K562 (cell line): Measurements from ENCODE around the gene PYM1. TPM values are rescaled to one million over a fixed set of nuclear protein-coding genes. Genes with fewer than 3 reads are reported as not detected.

Source experiments
- C11orf30 ChIP-seq: fragments of 450-650 bp; IDR thresholded peaks from 2 replicates; pipeline ENCODE4 v1.6.1; 2016; ENCODE audit warnings: low read depth, mild to moderate bottlenecking
- CREBBP ChIP-seq: IDR thresholded peaks from one replicate; pipeline ENCODE4 v1.6.1; 2012; ENCODE audit warnings: low read depth, mild to moderate bottlenecking, control low read depth, inconsistent platforms, low read length
- HLTF ChIP-seq: fragments of 450-650 bp; IDR thresholded peaks from 2 replicates; pipeline ENCODE4 v1.6.1; 2016
- KAT8 ChIP-seq: fragments of 450-650 bp; IDR thresholded peaks from 2 replicates; pipeline ENCODE4 v1.6.1; 2016; ENCODE audit warnings: low read depth, mild to moderate bottlenecking
- MBD2 ChIP-seq: sonication (generic); IDR thresholded peaks from 2 replicates; pipeline ENCODE4 v1.6.1; 2016; ENCODE audit warnings: low read depth, borderline replicate concordance
- PCBP2 ChIP-seq: fragments of 200-400 bp; formaldehyde crosslinking; IDR thresholded peaks from 2 replicates; pipeline ENCODE4 v1.6.1; 2018; ENCODE audit warnings: low read length, low read depth, mild to moderate bottlenecking, moderate library complexity; ENCODE audit not compliant: poor library complexity, severe bottlenecking
- RBM15 ChIP-seq: fragments of 200-400 bp; formaldehyde crosslinking; IDR thresholded peaks from 2 replicates; pipeline ENCODE4 v1.6.1; 2018; ENCODE audit warnings: mild to moderate bottlenecking, low read length, moderate library complexity; ENCODE audit not compliant: insufficient read depth
- SUPT5H ChIP-seq: fragments of 450-650 bp; IDR thresholded peaks from 2 replicates; pipeline ENCODE4 v1.6.1; 2016
- TAF15 ChIP-seq: fragments of 200-400 bp; formaldehyde crosslinking; IDR thresholded peaks from 2 replicates; pipeline ENCODE4 v1.6.1; 2017; ENCODE audit warnings: mild to moderate bottlenecking, low read depth, low read length, moderate library complexity
- XRCC5 ChIP-seq: fragments of 200-400 bp; formaldehyde crosslinking; IDR thresholded peaks from 2 replicates; pipeline ENCODE4 v1.6.1; 2017; ENCODE audit warnings: low read depth, mild to moderate bottlenecking, low read length
- ZBTB8A ChIP-seq: fragments of 450-650 bp; IDR thresholded peaks from 2 replicates; pipeline ENCODE4 v1.6.1; 2018; ENCODE audit warnings: mild to moderate bottlenecking, moderate library complexity; ENCODE audit not compliant: partially characterized antibody
- polyA plus RNA-seq, 8 experiments: library from polyadenylated mRNA; depleted of rRNA in 4 of 8; stranded (reverse) in 5 of 8; unstranded in 3 of 8; fragments of >200 nt; fragmentation: Nextera tagmentation in 2 of 8; fragmentation: Illumina TruSeq in 1 of 8; extraction: Ambion mirVana in 2 of 8; extraction: Trizol in 1 of 8; gene quantifications; 2 replicates each; pipeline versions ENCODE4 v1.2.1 to v1.2.3, GENCODE V29; 2011 to 2014; ENCODE audit warnings: inconsistent platforms in 1 of 8, missing spikeins in 1 of 8
- total RNA-seq, 7 experiments: library from RNA; depleted of rRNA in 6 of 7; stranded (reverse); fragments of >200 nt in 6 of 7; fragmentation: Illumina TruSeq in 2 of 7; extraction: Trizol in 2 of 7; gene quantifications; 2 replicates each; pipeline versions ENCODE4 v1.2.1 to v1.2.3, GENCODE V29; 2011 to 2021; ENCODE audit warnings: low replicate concordance in 1 of 7
- TF ChIP-seq, protein P1 (sequence below): fragments of 250-450 bp; sonication (Bioruptor Pico); IDR thresholded peaks from 2 replicates; pipeline ENCODE4 v1.6.1; 2021; ENCODE audit warnings: mild to moderate bottlenecking
- TF ChIP-seq, protein P2 (sequence below): sonication (generic); formaldehyde crosslinking; IDR thresholded peaks from 2 replicates; pipeline ENCODE4 v1.8.1; 2023; ENCODE audit warnings: mild to moderate bottlenecking, missing genetic modification reagents
- TF ChIP-seq, protein P3 (sequence below): fragments of 250-450 bp; sonication (Bioruptor Pico); IDR thresholded peaks from 2 replicates; pipeline ENCODE4 v1.8.0; 2022; ENCODE audit warnings: inconsistent platforms, mild to moderate bottlenecking, moderate library complexity, borderline replicate concordance
- TF ChIP-seq, protein P4 (sequence below), 2 experiments: fragments of 450-650 bp; IDR thresholded peaks; 2 replicates each; pipeline ENCODE4 v1.6.1; 2016; ENCODE audit warnings: mild to moderate bottlenecking in 2 of 2, borderline replicate concordance in 1 of 2, low read depth in 1 of 2, moderate library complexity in 1 of 2

PYM1 gene
- total and polyA plus RNA-seq, 9 of the 15 experiments (the other 6 are each of a cell fraction or from before 2014, with no cell fraction given): 29.0 to 51.3 (median 34.1) TPM

DNA sequence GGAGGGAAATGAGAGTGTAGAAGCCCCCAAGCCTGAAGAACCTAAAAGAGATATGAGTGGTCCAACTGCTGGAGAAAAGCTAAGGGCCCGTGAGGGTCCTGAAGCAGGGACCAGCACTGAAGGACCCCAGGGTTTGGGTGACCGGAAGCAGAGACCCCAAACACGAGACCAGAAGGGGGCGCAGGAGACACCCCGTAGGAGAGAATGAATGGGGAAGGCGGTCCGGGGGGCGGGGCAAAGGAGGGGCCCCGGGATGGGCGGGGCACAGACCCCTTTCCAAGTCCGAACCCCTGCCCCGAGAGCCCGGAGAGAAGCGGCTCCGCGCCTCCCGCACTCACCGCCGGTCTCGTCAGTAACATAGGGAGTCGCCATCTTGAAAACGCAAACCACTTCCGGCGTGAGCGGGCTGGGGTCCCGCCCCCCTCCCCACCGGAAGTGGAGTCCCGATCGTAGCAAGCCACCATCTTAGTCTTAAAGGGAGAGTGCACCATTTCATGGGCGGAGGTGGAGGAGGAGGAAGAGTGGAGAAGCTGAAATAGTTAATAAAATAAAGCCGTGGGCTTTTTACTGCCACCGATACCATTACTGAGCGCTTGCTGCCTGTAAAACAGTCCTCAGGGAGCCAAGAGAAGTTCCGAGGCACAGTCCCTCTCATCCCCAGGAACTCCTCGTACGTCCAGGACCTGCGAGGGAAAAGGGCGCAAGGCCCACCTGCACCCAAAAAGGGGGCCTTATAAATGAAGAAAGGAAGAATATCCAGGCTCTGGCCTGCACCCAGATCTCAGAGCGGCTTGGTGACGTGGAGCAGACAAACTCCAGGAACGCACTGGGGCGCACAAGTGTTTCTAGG is 731 bp downstream of the PYM1 start (continued):
- TF ChIP-seq TAF15 (no peak), CREBBP (no peak), PCBP2 (no peak), RBM15 (no peak), SUPT5H (no peak; the same call in 1 of the 2 replicates), MBD2 (0 out of 2 replicates have a peak, but pooled peaks have one; percentile 9), ZBTB8A (no peak), C11orf30 (peak; percentile 68), HLTF (peak; percentile 94), XRCC5 (no peak; the same call in none of the 2 replicates), KAT8 (0 out of 2 replicates have a peak, but pooled peaks have one; percentile 31)
- TF ChIP-seq, protein P1, sequence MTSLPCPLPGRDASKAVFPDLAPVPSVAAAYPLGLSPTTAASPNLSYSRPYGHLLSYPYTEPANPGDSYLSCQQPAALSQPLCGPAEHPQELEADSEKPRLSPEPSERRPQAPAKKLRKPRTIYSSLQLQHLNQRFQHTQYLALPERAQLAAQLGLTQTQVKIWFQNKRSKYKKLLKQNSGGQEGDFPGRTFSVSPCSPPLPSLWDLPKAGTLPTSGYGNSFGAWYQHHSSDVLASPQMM (CRISPR knock-in tag): no peak
- TF ChIP-seq, protein P2, sequence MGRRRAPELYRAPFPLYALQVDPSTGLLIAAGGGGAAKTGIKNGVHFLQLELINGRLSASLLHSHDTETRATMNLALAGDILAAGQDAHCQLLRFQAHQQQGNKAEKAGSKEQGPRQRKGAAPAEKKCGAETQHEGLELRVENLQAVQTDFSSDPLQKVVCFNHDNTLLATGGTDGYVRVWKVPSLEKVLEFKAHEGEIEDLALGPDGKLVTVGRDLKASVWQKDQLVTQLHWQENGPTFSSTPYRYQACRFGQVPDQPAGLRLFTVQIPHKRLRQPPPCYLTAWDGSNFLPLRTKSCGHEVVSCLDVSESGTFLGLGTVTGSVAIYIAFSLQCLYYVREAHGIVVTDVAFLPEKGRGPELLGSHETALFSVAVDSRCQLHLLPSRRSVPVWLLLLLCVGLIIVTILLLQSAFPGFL (CRISPR knock-in tag): no peak
- TF ChIP-seq, protein P3, sequence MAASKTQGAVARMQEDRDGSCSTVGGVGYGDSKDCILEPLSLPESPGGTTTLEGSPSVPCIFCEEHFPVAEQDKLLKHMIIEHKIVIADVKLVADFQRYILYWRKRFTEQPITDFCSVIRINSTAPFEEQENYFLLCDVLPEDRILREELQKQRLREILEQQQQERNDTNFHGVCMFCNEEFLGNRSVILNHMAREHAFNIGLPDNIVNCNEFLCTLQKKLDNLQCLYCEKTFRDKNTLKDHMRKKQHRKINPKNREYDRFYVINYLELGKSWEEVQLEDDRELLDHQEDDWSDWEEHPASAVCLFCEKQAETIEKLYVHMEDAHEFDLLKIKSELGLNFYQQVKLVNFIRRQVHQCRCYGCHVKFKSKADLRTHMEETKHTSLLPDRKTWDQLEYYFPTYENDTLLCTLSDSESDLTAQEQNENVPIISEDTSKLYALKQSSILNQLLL (CRISPR knock-in tag): no peak
- TF ChIP-seq, protein P4, sequence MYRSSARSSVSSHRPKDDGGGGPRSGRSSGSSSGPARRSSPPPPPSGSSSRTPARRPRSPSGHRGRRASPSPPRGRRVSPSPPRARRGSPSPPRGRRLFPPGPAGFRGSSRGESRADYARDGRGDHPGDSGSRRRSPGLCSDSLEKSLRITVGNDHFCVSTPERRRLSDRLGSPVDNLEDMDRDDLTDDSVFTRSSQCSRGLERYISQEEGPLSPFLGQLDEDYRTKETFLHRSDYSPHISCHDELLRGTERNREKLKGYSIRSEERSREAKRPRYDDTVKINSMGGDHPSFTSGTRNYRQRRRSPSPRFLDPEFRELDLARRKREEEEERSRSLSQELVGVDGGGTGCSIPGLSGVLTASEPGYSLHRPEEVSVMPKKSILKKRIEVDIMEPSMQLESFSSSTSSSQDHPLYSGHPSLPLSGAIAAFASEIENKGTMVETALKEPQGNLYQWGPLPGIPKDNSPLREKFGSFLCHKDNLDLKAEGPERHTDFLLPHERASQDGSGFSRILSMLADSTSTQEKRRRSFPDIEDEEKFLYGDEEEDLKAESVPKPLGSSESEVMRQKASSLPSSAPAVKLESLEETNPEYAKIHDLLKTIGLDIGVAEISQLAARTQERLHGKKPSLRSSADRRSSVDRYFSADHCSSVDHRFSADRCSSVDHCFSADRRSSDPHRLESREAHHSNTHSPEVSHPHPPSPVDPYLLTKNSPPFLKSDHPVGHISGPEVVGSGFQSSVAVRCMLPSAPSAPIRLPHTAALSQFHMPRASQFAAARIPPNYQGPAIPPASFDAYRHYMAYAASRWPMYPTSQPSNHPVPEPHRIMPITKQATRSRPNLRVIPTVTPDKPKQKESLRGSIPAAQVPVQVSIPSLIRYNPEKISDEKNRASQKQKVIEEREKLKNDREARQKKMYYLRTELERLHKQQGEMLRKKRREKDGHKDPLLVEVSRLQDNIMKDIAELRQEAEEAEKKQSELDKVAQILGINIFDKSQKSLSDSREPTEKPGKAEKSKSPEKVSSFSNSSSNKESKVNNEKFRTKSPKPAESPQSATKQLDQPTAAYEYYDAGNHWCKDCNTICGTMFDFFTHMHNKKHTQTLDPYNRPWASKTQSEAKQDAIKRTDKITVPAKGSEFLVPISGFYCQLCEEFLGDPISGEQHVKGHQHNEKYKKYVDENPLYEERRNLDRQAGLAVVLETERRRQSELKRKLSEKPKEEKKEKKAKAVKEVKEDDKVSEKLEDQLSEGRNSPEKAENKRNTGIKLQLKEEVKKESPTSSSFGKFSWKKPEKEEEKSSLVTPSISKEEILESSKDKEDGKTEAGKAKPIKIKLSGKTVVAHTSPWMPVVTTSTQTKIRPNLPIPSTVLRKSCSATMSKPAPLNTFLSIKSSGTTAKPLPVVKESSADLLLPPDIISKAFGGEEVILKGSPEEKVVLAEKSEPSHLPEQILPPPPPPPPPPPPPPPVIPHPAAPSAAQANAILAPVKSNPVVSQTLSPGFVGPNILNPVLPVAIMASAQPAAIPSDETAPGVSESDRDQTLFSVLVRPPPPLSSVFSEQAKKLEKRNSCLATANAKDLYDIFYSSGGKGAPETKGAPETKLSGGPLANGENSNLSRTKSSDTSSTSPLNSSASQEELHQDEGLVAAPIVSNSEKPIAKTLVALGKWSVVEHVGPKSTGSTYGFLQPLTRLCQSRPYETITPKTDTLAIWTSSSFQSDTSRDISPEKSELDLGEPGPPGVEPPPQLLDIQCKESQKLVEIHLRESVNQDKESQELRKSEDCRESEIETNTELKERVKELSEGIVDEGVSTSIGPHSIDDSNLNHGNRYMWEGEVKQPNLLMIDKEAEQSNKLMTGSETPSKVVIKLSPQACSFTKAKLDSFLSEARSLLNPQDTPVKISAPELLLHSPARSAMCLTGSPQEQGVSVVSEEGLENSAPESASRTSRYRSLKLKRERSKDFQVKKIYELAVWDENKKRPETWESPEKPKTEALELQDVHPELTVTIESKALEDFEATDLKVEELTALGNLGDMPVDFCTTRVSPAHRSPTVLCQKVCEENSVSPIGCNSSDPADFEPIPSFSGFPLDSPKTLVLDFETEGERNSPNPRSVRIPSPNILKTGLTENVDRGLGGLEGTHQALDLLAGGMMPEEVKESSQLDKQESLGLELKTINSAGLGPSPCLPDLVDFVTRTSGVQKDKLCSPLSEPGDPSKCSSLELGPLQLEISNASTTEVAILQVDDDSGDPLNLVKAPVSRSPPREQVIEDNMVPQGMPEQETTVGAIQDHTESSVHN (IDR thresholded peaks at IDR 0.05; ENCODE audit: borderline replicate concordance in 1 of 2, low read depth in 1 of 2): no peak
